G401 (cell line): ENCODE data around the gene HDLBP. TPM values are rescaled to one million over a fixed set of nuclear protein-coding genes. Genes with fewer than 3 reads are reported as not detected.
"Not testable (repeated sequence)": the region's sequence is repeated elsewhere in the genome, so short reads cannot be mapped to it uniquely, and the experiment has no call there.

ENCODE experiments used
- DNase-seq: peaks from one replicate; pipeline ENCODE4 v3.0.0-alpha.2; 2015; ENCODE audit warnings: low spot score
- in situ Hi-C: cut with HindIII; loops from 2 replicates; pipeline ENCODE4 v1.10.0; 2016; ENCODE audit warnings: low sequenced_read_pairs, mixed read lengths
- total RNA-seq: library from RNA; depleted of rRNA; stranded (reverse); fragments of >200 nt; shearing (Covaris generic); gene quantifications from 2 replicates; pipeline ENCODE4 v1.2.3, GENCODE V29; 2014

Gene HDLBP
- total RNA-seq, 1 experiment from 2014 or later: 442 TPM

DNA sequence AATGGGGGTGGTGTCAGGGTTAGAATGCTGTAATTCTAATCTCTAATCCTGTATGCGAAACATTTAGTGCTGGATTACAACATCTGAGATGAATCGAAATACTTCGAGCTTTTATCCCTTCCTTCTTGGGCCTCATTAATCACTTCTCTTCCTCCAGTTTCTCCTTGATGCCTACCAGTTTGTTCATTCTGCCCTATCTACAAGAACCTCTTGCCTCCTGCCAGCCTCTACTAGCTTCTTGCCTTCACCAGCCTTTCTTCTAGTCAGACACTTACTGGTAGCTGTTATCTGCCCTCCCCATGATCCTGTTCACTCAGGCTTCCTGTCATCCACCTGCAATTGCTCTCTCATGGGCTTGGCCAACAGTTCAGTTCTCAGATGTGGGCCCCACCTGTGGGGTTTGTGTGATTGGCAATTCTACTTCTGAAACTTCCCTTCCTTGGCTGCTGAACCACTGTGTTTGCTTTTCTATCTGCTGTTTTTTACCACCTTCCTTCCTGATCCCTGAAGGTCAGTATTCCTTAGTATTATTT, 25.2 kb upstream of the HDLBP start:
- in situ Hi-C loops: no loop called here
- no peak for DNase-seq

DNA sequence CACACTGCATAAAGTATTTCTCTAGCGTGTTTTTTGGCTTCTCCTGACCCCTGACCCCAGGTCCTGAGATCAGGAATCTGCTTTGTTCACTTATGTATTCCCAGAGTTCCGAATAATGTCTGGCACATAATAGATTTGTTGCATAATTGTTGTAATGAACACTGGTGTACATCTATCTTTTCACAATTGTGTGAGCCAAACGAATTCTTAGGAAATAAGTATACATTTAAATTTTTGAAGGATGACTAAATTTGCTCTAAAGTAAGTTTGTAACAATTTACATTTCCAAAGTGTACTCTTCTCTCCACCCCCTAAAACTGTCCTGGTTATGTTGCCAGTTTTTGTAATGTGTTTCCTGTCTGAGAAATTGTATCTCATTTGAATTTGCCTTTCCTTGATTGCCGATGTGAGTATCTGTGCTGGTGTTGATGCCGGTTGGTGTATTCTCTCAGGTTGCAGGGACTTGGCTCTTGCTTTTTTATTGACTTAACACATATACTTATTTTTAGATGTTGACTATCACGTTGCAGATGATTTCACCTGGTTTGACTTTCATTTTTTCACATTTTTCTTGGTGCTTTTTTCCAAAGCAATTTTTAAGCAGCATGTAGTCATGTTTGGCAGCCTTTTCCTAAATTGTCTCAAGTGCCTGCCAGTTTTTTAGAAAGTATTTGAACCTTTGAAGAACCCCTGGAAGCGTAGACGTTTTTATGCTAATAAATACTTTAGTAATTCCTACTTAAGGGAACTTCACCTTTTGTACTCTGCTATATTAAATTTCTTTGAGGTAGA, 24.6 kb upstream of the HDLBP start:
- in situ Hi-C loops: no loop called here
- no peak for DNase-seq

DNA sequence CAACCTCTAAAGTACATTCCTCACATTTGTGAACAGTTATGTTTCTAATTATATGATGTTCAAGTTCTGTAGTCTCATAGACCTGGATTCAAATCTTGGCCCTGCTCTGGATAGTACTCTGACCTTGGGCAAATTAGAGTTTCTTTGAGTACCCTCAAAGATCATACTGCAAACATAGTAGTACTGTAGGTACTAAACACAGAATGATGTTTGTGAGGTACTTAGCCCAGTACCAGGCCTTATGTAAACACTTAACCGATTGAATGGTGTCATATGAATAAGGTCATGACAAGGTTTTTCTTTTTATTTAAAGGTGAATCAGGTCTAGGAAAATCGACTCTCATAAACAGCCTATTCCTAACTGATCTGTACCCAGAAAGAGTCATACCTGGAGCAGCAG, 19.3 kb upstream of the HDLBP start:
- no peak for DNase-seq
- in situ Hi-C loops: no loop called here

DNA sequence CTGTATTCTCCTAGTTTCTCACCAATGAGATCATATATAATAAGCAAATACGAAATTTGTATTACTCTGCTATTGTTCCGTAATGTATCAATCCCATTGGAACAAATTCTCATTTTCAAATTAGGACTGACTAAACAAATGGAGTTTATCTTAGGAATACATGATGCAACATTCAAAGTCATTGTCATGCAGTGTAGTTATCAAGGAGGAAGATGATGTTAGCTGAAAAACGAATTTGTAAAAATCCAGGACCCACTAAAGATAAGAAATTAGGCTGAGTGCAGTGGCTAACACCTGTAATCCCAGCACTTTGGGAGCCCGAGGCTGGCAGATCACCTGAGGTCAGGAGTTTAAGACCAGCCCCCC, 15.1 kb upstream of the HDLBP start:
- in situ Hi-C loops: no loop called here

DNA sequence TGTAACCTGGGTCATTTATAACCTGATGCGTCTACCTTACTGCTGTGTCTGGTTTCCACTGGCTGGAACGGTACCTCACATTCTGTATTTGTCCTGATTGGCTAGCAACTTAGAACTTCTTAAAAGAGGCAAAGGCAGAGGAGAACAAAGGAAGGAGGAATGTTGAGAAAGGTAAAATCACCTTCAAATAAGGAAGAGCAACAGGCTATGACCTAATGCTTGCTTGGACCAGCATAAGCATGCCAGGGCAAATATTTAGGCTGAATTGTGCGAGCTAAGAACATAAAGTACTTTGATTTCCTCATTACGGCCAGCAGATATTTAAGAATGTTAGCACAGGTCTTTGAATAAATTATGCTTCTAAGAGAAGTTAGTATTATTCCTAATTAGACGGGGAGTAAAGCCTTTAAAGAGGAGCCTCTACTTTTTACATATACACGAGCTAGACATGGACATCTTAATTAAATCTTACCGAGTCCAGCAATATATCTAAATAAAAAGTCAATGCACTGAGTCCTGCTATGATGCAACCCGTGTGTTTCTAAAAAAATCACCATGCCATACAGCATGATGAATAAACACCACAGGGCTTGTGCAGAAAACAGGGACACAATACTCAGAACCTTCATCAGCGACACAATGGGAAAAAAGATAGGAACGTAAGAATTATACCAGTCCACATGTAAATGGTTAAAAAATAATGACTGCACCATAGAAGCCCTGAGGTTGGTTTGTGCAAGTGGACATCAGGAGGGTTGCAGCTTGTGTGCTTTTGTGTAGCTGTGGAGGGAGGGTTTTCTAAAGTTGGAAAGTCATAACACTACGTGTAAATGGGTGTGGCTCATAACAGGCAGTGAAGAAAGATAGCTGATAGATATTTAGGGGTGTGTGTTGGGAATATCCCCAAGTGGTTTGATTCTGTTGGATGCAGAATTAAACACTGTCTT, 14.5 kb upstream of the HDLBP start:
- no peak for DNase-seq
- in situ Hi-C loops: no loop called here

More for the DNA sequence above, 15.1 kb upstream of the HDLBP start:
- no peak for DNase-seq

DNA sequence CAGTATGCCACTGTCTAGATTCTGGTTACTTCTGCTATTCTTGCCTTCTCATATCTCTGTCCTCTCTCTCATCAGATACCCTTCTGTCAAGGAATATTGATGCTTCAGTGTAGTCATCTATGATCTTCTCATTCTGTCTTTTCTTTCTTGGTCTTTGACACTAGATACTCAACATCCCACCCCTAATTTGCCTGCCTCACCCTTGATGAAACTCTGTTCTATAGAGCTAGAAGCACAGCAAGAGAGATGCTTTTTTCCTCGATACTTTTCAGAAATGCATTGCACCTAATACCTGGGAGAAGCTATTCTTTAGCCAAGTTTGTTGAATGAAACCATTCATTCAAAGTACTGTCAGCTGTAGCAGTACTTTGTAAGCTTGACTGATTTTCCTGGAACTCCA, 9.8 kb upstream of the HDLBP start:
- DNase-seq: no peak
- in situ Hi-C loops: no loop called here

DNA sequence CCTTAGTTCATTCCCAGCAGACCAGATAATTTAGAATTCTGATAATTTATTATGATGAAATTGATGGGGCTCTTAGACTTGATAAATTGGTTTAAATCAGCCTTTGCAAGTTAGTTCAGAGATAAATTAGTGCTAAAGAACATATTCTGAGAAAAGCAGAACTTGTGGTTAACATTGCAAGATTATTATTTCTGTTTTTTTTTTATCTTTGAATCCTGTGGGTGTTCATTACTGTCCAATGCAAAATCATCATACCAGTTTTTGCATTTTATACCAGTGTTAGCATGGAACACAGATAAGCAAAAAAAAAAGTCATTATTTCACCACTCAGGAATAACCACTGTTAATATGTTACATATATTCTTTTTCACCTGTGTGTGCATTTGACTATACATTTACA, 9.3 kb upstream of the HDLBP start:
- DNase-seq: no peak
- in situ Hi-C loops: no loop called here

DNA sequence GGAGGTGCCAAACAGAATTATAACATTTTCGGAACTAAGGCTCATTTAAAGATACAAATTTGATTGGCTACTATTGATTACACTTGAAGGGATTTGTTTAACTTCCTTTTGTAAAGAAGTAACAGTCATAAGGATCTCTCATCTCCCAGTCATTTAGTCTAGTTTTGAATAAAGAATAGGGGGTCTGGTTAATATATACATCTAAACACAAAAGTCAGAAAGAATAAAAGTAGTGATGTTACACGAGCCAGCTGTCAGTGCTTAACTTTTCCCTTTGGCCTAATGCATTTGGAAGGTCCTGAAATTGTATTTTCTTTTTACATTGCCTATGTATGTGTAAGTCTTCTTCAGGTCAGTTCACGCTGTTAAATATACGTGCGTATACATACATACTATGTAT, 8.3 kb upstream of the HDLBP start:
- in situ Hi-C loops: no loop called here
- DNase-seq: no peak

DNA sequence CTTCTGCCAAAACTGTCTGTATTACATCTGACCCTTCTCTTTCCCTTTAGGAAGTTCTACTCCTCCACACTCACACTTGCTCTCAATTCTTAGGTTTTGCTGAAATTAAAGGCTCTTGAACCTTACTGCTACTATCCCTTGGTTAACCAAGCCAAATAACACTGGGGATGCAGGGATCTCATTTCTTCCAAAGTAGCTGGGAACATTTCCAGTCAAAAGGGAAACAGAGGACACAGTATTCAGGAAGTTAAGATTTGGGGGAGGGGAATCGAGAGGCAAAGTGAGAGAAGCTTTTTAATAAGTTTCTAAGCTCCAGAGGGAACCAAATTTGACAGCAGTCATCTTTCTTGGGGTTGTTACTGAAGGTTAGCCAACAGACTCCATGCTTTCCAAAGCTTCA, 6.4 kb upstream of the HDLBP start:
- no peak for DNase-seq
- in situ Hi-C loops: no loop called here

DNA sequence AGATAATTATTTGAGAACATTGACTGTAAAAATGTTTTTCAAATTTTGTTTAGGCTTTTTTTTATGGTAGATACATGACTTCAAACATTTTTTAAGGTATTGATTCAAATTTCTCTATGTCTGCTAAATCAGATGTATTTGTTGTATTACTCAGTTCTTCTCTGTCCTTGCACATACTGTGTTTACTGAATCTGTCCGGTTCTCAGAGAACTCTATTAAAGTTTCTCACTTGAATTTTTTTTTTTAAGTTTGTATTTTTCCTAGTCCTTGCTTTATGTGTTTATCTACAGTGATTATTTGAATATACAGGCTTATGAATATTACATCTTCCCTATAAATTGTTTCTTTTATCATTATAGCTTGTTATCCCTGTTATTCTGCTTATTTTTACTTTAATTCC, 5.6 kb upstream of the HDLBP start:
- no peak for DNase-seq
- in situ Hi-C loops: no loop called here

DNA sequence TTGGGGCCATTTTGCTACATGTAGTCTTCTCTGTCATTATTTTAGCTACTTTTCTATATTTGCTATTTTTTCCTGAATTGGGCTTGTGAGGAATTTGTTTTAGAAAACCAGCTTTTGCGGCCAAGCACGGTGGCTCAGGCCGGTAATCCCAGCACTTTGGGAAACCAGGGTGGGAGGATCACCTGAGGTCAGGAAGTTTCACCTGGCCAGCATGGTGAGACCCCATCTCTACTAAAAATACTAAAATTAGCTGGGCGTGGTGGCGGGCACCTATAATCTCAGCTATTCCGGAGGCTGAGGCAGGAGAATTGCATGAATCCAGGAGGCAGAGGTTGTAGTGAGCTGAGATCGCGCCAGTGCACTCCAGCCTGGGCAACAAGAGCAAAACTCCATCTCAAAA, 4.9 kb upstream of the HDLBP start:
- no peak for DNase-seq
- in situ Hi-C loops: no loop called here

DNA sequence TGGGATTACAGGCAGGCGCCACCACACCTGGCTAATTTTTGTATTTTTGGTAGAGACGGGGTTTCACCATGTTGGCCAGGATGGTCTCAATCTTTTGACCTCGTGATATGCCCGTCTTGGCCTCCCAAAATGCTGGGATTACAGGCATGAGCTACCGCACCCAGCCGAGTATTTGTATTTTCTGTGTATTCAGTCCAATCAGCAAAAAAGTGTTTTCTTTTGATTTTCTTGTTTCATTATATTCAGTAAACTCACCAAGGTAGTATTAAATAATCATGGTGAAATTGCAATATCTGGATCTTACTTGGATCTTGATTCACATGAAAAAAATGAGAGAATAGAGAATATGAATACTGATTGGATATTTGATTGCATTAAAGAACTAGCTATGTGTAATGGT, 3.4 kb upstream of the HDLBP start:
- DNase-seq, in situ Hi-C loops: not testable (repeated sequence)

DNA sequence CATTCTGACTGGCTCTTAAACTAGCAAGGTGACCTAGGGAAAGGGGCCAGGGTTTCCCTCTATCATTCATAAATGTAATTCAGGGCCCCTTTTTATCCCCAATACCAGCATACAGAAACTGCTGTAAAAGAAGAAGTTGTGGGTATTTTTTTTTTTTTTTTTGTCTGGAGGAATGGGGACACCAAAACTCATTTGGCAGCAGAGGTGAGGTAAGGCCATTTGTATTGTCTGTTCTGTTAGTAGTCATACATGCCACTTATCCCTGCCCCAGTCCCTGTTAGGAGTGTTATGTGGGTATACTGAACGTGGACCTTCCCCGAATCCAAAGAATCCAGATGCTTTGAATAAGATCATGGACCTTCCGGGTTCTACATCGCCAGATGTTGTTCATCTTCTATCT, 1.9 kb upstream of the HDLBP start:
- in situ Hi-C loops: no loop called here
- DNase-seq: no peak

DNA sequence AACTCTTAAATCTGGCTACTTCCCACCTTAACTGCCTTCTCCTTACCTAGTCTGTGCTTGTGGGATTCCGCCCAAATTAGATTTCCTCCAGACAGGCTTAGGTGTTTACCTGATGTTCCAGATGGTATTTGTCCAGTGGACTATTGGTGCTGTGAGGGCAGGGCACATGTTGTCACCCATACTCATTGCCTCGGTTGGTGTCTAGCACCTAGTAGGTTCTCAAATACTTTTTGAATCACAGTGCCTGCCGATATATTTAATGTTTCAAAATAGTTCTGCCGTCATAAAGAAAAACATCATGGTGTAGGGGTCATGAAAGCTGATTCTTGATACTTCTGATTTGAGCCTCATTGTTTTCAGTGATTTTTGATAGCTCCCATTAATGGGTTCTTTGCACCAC, 1.4 kb upstream of the HDLBP start:
- no peak for DNase-seq
- in situ Hi-C loops: no loop called here

DNA sequence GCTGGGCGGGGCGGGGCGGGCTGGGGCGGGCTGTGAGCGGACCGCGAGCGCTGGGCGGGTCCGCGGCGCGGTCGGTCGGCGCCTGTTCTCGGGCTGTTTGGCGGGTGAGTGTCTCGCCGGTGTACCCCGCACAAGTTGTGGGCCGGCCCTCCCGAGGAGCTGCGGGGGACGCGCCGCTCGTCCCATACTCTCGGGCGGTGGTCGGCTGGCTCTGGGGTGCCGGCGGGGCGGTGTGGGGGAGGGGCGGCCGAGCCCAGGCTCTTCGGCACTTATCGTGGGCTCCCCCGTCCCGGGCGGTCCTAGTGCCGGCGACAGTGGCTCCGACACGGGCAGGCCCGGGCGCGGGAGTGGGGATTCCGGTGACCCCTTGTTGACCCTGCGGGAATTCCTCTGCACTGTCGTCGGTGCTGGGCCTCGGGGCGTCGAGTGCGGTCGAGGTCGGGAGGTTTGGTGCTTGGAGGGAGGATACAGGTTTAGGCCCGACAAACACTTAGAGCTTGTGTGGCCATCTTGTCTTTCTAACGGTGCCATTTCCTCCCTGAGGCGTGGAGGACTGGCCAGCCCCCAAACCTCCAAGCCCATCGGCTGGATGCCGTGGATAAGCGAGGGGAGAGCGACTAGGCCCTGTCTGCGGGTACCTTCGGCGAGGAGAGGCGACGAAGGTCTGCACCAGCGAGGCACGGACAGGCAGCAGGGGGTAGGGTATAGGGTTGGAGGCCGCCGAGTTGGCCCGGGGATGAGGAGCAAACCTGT, 583 bp upstream of the HDLBP start, which contains the start of gene SEPTIN2:
TSS of gene SEPTIN2 (plus strand) at position 47 of the 753 bp plus-strand sequence. CDS start 8,308 bp downstream, outside the sequence.
- in situ Hi-C loops: no loop called here
- peak; percentile 67 for DNase-seq

DNA sequence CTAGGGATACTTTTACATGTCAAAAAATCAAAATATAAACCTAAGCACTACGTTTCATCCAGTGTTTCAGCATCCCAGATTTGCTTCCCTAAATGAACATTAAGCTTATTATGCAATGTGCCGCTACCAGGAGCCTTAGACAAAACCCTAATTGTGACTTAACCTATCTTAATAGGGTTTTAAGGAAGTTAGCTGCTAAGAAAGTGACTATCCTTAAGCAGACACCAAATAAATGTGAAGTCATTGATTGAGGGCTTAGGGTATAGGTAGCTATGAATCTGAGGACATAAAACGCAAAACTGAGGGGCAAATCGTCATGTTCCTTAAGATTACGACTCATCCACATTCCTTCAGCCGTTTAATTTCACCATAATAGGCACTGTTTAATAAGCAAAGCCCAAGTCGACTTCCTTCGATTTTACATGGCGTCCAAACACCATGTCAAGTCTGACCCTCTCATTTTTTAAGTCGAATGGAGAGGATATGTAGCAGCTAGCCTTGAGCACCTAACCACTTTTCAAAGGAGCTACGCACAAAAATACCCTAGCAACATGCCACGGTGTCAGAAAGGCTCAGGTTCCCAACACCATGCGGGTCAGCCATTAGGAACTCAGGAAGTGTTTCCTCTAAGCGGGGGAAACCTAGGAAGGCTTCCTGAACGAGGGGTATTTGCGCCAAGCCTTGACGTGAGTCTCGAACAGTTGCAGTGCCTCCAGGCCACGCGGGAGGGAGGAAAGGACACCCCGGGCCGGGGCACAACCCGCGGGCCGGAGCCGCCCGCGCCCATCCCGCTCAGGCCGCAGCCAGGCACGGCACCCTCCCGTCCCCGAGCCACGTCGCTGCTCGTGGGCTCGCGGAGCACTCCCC, 1.0 kb downstream of the HDLBP start:
- in situ Hi-C loops: no loop called here
- no peak for DNase-seq

DNA sequence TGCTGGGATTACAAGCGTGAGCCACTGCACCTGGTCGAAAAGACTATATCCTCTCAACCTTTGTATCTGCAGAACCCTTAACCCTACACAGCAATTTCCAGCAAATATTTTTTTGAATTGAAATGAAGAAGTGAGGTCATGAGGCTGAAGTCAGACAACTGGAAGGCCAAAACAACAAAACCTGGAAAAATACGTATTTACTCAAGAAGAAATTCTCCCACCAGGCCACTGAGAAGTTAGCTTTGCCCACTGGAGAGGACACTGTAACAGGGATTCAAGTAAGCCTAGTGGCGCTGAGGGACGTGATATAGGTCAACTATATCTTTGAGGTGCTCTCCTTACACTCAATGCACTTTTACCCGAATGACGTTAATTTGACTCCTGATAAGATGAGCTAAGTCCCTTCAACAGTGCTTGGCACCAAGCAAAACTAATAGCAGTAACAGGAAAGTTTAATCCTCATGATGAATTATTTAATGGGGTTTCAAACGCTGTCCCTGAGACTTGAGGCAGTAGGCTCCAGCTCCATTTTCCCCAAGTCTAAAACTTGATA, 1.9 kb downstream of the HDLBP start:
- in situ Hi-C loops: no loop called here
- DNase-seq: no peak

DNA sequence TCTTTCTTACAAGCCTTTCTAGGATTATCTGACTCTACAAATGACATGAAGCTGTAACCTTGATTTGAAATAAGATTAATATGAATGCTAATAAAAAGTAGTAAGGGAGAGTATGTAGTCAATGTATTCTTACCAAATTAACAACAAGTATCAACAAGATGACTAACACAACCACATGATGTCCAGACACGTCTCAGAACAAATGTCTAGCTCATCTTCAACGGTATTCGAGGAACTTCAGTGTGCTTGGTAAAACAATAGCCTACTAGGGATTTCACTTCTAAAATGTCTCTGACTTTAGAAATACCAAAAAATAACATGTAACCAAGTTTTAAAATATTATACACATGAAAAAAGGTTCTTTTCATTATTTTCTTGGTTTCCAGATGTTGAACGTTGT, 3.4 kb downstream of the HDLBP start:
- in situ Hi-C loops: no loop called here
- DNase-seq: no peak
